Measurements from ENCODE around the gene TBC1D24.

The TBC1D24 gene

GRCh38 chr16:2429034-2429770 lies 45.7 kb upstream of the TBC1D24 start, which contains the start of gene CCNF:
Gene CCNF, plus strand, starts transcription at chr16:2429447. Its CDS starts 35 bp downstream, at chr16:2429482.
- Histone ChIP-seq H3K9ac (ENCODE audit: low read length) (peak within 1 kb of the TSS; percentile 96), H2AFZ (ENCODE audit: low read length) (no peak within 1 kb of the TSS), H3K4me2 (ENCODE audit: low read length) (peak within 1 kb of the TSS; percentile 94), H3K27me3 (ENCODE audit: insufficient read depth, low read length) (no peaks in the 10 kb centered on the region), H3F3A (ENCODE audit: insufficient read depth, low read length) (no peaks in the 10 kb centered on the region), H3K79me2 (ENCODE audit: insufficient read depth, low read length) (peaks cover 17% of the 10 kb centered on the region), H3K4me1 (ENCODE audit: insufficient read depth, low read length, severe bottlenecking) (peaks cover 23% of the 10 kb centered on the region), H3K9me3 (ENCODE audit: low read length) (no peaks in the 10 kb centered on the region), H4K20me1 (ENCODE audit: insufficient read depth, low read length) (no peaks in the 10 kb centered on the region), H3K4me3 (ENCODE audit: low read depth, low read length, poor library complexity, severe bottlenecking) (peak within 1 kb of the TSS; percentile 96), H3K36me3 (ENCODE audit: insufficient read depth, low read length) (peaks cover 36% of the 10 kb centered on the region), H3K27ac (ENCODE audit: low read depth, low read length, poor library complexity, severe bottlenecking) (no peak within 1 kb of the TSS), H3K9me2 (ENCODE audit: low read depth, low read length) (no peaks in the 10 kb centered on the region)
- TF ChIP-seq CTCF (IDR thresholded peaks at IDR 0.05; ENCODE audit: low read length) (no peak), EZH2 (IDR thresholded peaks at IDR 0.05; ENCODE audit: borderline replicate concordance, low read length) (no peak)

- Histone ChIP-seq H3K27ac (ENCODE audit: low read depth, low read length, poor library complexity, severe bottlenecking) (no peak overlapping the region), H4K20me1 (ENCODE audit: insufficient read depth, low read length) (no peaks in the 10 kb centered on the region), H3K36me3 (ENCODE audit: insufficient read depth, low read length) (peaks cover 40% of the 10 kb centered on the region), H3K4me3 (ENCODE audit: low read depth, low read length, poor library complexity, severe bottlenecking) (peak overlapping the region; percentile 96), H3K4me2 (ENCODE audit: low read length) (peak overlapping the region; percentile 94), H3K9me3 (ENCODE audit: low read length) (no peaks in the 10 kb centered on the region), H3K79me2 (ENCODE audit: insufficient read depth, low read length) (peaks cover 17% of the 10 kb centered on the region), H3K9ac (ENCODE audit: low read length) (peak overlapping the region; percentile 96), H3K9me2 (ENCODE audit: low read depth, low read length) (no peaks in the 10 kb centered on the region), H3K4me1 (ENCODE audit: insufficient read depth, low read length, severe bottlenecking) (peaks cover 23% of the 10 kb centered on the region), H3K27me3 (ENCODE audit: insufficient read depth, low read length) (no peaks in the 10 kb centered on the region), H3F3A (ENCODE audit: insufficient read depth, low read length) (no peaks in the 10 kb centered on the region), H2AFZ (ENCODE audit: low read length) (no peak overlapping the region)
- TF ChIP-seq EZH2 (IDR thresholded peaks at IDR 0.05; ENCODE audit: borderline replicate concordance, low read length) (no peak), CTCF (IDR thresholded peaks at IDR 0.05; ENCODE audit: low read length) (peak; percentile 57)
Observed at GRCh38 chr16:2429771-2430663, 44.9 kb upstream of the TBC1D24 start.

GRCh38 chr16:2432286-2432685 lies 42.6 kb upstream of the TBC1D24 start:
- H3F3A ChIP-seq (ENCODE audit: insufficient read depth, low read length), result no peaks in the 10 kb centered on the region
- no peaks in the 10 kb centered on the region for H4K20me1 ChIP-seq (ENCODE audit: insufficient read depth, low read length)
- H3K79me2 ChIP-seq (ENCODE audit: insufficient read depth, low read length), result peaks cover 17% of the 10 kb centered on the region
- no peaks in the 10 kb centered on the region for H3K9me3 ChIP-seq (ENCODE audit: low read length)
- H2AFZ ChIP-seq (ENCODE audit: low read length), result no peak overlapping the region
- no peak overlapping the region for H3K27ac ChIP-seq (ENCODE audit: low read depth, low read length, poor library complexity, severe bottlenecking)
- H3K36me3 ChIP-seq (ENCODE audit: insufficient read depth, low read length), result peaks cover 57% of the 10 kb centered on the region
- H3K27me3 ChIP-seq (ENCODE audit: insufficient read depth, low read length), result no peaks in the 10 kb centered on the region
- no peak overlapping the region for H3K9ac ChIP-seq (ENCODE audit: low read length)
- H3K9me2 ChIP-seq (ENCODE audit: low read depth, low read length), result no peaks in the 10 kb centered on the region
- TF ChIP-seq EZH2 (IDR thresholded peaks at IDR 0.05; ENCODE audit: borderline replicate concordance, low read length), result no peak
- TF ChIP-seq CTCF (IDR thresholded peaks at IDR 0.05; ENCODE audit: low read length), result no peak
- H3K4me3 ChIP-seq (ENCODE audit: low read depth, low read length, poor library complexity, severe bottlenecking), result no peak overlapping the region
- H3K4me2 ChIP-seq (ENCODE audit: low read length), result no peak overlapping the region
- H3K4me1 ChIP-seq (ENCODE audit: insufficient read depth, low read length, severe bottlenecking), result peaks cover 23% of the 10 kb centered on the region

All from OCI-LY1 (cell line).